Parathyroid adenoma (tissue), 2 donors: ENCODE results near the gene XRCC1.
"Not testable (repeated sequence)": the region's sequence is repeated elsewhere in the genome, so short reads cannot be mapped to it uniquely, and the experiment has no call there.

Source experiments
- H2AFZ ChIP-seq: fragments of 300-600 bp; sonication (generic); one replicate; pipeline ENCODE4 v1.7.0; 2017; ENCODE audit warnings: antibody characterized with exemption, mild to moderate bottlenecking
- H3K27ac ChIP-seq: fragments of 300-600 bp; sonication (generic); one replicate; pipeline ENCODE4 v1.7.0; 2017
- H3K27me3 ChIP-seq: fragments of 300-600 bp; sonication (generic); one replicate; pipeline ENCODE4 v1.7.0; 2017; ENCODE audit warnings: low read length; ENCODE audit not compliant: control insufficient read depth, insufficient read depth
- H3K36me3 ChIP-seq: fragments of 300-600 bp; sonication (generic); one replicate; pipeline ENCODE4 v1.7.0; 2017; ENCODE audit warnings: low read length; ENCODE audit not compliant: control insufficient read depth, insufficient read depth
- H3K4me1 ChIP-seq: fragments of 300-600 bp; sonication (generic); one replicate; pipeline ENCODE4 v1.7.0; 2017; ENCODE audit warnings: control low read depth
- H3K4me2 ChIP-seq: fragments of 300-600 bp; sonication (generic); one replicate; pipeline ENCODE4 v1.7.0; 2017; ENCODE audit warnings: low read length
- H3K4me3 ChIP-seq: fragments of 300-600 bp; sonication (generic); one replicate; pipeline ENCODE4 v1.7.0; 2017; ENCODE audit warnings: low read depth, low read length
- H3K79me2 ChIP-seq: fragments of 300-600 bp; sonication (generic); one replicate; pipeline ENCODE4 v1.7.0; 2017; ENCODE audit warnings: control low read depth
- H3K9ac ChIP-seq: fragments of 300-600 bp; sonication (generic); one replicate; pipeline ENCODE4 v1.7.0; 2017; ENCODE audit warnings: mild to moderate bottlenecking
- H3K9me3 ChIP-seq: fragments of 300-600 bp; sonication (generic); one replicate; pipeline ENCODE4 v1.7.0; 2017; ENCODE audit warnings: low read length; ENCODE audit not compliant: control insufficient read depth
- TF ChIP-seq, protein P1 (sequence below): fragments of 300-600 bp; sonication (generic); IDR thresholded peaks from one replicate; pipeline ENCODE4 v1.7.0; 2017; ENCODE audit warnings: antibody characterized with exemption, mild to moderate bottlenecking
- donor health status: primary hyperparathyroidism.

The XRCC1 gene

DNA sequence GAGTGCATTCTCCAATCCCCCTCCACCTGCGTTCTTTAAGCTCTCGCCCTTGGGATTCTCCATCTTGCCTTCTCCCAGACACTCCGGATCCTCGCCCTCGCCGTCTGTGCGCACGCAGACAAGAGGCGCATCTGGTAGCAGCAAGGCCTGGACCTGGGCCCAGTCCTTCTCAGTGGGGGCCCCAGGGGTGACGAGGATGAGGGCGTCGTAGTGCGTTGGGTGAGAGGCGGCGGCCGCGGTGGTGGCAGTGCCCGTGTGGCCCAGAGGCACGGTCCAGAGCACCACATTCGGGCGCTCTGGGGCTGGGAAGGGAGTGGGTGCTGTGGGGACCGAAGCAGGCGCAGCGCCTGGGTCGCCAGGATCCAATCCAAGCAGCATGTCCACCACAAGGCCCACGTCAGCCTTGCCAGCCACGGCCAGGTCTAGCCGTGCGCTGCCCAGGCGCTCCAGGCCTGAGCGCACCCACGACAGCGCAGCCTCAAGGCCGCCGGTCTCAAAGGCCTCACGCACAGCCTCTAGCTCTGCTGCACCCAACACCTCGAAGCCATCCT, 17.5 kb upstream of the XRCC1 start:
- Histone ChIP-seq H3K79me2 (peaks cover 17% of the 10 kb centered on the region), H3K4me2 (no peak overlapping the region), H3K4me3 (no peak overlapping the region), H3K27ac (no peak overlapping the region), H3K4me1 (peaks cover 12% of the 10 kb centered on the region), H3K36me3 (no peaks in the 10 kb centered on the region), H2AFZ (no peak overlapping the region), H3K27me3 (no peaks in the 10 kb centered on the region), H3K9me3 (no peaks in the 10 kb centered on the region), H3K9ac (no peak overlapping the region)
- TF ChIP-seq, protein P1, sequence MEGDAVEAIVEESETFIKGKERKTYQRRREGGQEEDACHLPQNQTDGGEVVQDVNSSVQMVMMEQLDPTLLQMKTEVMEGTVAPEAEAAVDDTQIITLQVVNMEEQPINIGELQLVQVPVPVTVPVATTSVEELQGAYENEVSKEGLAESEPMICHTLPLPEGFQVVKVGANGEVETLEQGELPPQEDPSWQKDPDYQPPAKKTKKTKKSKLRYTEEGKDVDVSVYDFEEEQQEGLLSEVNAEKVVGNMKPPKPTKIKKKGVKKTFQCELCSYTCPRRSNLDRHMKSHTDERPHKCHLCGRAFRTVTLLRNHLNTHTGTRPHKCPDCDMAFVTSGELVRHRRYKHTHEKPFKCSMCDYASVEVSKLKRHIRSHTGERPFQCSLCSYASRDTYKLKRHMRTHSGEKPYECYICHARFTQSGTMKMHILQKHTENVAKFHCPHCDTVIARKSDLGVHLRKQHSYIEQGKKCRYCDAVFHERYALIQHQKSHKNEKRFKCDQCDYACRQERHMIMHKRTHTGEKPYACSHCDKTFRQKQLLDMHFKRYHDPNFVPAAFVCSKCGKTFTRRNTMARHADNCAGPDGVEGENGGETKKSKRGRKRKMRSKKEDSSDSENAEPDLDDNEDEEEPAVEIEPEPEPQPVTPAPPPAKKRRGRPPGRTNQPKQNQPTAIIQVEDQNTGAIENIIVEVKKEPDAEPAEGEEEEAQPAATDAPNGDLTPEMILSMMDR: no peak

DNA sequence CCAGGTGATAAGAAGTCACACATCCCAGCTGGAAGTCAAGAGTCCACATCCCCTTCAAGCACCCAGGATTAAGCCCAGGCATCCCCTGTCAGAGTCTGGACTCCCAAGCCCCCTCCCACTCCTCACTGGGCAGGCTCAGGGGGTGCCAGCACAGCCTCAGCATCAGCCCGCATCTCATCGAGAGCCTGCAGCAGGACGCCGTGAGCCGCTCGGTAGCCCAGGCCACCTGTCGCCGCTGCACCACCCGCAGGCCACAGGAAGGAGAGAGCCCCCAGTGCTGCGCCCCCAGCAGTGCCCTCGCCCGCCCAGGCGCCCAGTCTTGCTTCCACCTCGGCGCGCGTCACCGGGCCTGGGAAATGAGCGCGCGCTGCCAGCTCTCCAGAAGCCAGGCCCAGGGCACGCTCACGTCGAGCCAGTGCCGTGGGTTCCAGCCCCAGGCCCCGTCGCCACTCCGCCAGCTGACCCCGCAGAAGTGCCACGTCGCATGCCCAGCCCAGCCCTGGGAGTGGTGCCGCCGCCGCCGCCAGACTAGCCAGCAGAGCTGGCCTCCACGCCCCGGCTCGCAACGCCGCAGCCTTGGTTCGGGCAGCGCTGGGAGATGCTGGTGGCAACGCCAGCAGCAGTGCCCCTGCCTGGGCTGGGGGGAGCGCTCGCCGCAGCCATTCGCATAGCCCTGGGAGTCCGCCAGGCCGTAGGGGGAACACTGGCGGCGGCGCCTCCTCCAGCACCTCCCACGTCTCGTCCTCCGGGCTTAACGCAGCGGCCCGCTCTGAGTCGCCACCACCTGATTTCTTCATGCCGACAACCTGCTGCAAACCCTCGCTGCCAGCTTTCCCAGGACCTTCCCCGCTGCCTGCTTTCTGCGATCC, 16.8 kb upstream of the XRCC1 start:
- Histone ChIP-seq H3K36me3 (no peaks in the 10 kb centered on the region), H3K4me1 (peaks cover 6% of the 10 kb centered on the region), H3K4me3 (no peak overlapping the region), H2AFZ (no peak overlapping the region), H3K9ac (no peak overlapping the region), H3K79me2 (peaks cover 13% of the 10 kb centered on the region), H3K4me2 (no peak overlapping the region), H3K27ac (no peak overlapping the region), H3K9me3 (no peaks in the 10 kb centered on the region), H3K27me3 (no peaks in the 10 kb centered on the region)
- TF ChIP-seq, protein P1: no peak

DNA sequence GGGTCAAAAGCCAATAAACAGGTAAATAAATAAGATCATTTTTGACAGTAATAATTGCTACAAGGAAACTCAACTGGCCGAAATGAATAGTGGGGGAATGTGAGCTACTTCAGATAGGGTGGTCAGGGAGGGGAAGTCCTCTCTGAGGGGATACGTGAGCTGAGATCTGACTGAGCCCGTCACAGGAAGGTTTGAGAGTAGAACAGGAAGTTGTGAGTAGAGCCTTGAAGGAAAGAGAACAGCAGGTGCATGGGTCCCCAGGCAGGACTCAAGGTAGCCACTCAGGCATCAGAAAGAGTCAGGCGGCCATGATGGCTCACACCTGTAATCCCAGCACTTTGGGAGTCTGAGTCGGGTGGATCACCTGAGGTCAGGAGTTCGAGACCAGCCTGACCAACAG, 14.4 kb upstream of the XRCC1 start:
- H3K36me3 ChIP-seq: no peaks in the 10 kb centered on the region
- no peaks in the 10 kb centered on the region for H3K9me3 ChIP-seq
- peaks cover 17% of the 10 kb centered on the region for H3K4me1 ChIP-seq
- no peak overlapping the region for H3K4me3 ChIP-seq
- TF ChIP-seq, protein P1: no peak
- H3K79me2 ChIP-seq: peaks cover 8% of the 10 kb centered on the region
- H3K27me3 ChIP-seq: no peaks in the 10 kb centered on the region
- no peak overlapping the region for H3K4me2 ChIP-seq
- no peak overlapping the region for H2AFZ ChIP-seq
- no peak overlapping the region for H3K9ac ChIP-seq
- no peak overlapping the region for H3K27ac ChIP-seq

DNA sequence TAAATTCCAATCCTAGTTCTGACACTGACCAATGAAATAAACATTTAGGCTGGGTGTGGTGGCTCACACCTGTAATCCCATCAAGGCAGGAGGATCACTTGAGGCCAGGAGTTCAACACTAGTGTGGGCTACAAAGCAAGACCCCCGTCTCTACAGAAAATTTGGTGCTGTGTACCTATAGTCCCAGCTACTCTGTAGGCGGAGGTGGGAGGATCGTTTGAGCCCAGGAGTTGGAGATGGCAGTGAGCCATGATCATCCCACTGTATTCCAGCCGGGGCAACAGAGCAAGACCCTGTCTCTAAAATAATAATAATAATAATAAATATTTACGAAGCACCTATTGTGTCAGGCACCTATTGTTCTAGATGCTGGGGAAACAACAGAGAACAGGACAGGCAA, 13.9 kb upstream of the XRCC1 start:
- Histone ChIP-seq H3K79me2 (peaks cover 7% of the 10 kb centered on the region), H3K27ac (no peak overlapping the region), H3K4me3 (no peak overlapping the region), H3K9me3 (no peaks in the 10 kb centered on the region), H3K9ac (no peak overlapping the region), H3K4me2 (no peak overlapping the region), H3K4me1 (peaks cover 17% of the 10 kb centered on the region), H3K36me3 (no peaks in the 10 kb centered on the region), H2AFZ (no peak overlapping the region), H3K27me3 (no peaks in the 10 kb centered on the region)
- TF ChIP-seq, protein P1: no peak

DNA sequence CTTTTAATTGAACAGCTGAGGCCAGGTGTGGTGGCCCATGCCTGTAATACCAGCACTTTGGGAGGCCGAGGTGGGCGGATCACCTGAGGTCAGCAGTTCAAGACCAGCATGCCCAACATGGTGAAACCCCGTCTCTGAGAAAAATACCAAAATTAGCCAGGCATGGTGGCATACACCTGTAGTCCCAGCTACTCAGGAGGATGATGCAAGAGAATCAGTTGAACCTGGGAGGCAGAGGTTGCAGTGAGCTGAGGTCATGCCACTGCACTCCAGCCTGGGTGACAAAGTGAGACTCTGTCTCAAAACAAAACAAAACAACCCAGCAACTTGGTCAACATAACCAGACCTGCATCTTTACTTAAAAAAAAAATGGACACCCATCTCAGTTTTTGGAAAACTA, 11.7 kb upstream of the XRCC1 start:
- H3K4me1 ChIP-seq: peaks cover 17% of the 10 kb centered on the region
- H3K4me3 ChIP-seq, H3K27me3 ChIP-seq, H3K9ac ChIP-seq, H3K4me2 ChIP-seq, H3K9me3 ChIP-seq, H3K79me2 ChIP-seq, H2AFZ ChIP-seq, H3K36me3 ChIP-seq: not testable (repeated sequence)
- peak overlapping the region; percentile 17 for H3K27ac ChIP-seq
